GM12801 (cell line): Measurements from ENCODE around the gene HEG1.

ENCODE experiments used
- CTCF ChIP-seq: IDR thresholded peaks from one replicate; pipeline ENCODE4 v1.5.1; 2011; ENCODE audit warnings: control low read depth; ENCODE audit not compliant: insufficient read length; ENCODE audit errors: extremely low read depth

Gene HEG1

DNA sequence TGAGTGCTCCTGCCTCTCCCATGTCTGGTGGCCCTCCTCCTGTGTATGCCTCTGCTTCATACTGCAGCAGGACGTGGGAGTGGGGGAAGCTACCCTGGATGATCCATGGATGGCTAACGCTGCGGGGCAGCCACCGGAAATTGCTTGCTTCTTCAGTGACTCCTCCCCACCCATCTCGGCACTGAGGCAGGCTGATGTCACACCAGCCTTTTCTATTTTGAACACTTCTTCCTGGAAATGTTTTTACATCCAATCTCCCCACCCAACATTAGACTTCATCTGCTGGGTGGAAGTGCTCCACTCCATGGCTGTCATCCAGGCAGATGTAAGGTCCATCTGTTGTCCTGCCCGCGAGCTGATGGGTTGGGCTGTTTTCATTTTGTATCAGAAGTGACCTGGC is 62.3 kb downstream of the HEG1 start:
- no peak for TF ChIP-seq CTCF

DNA sequence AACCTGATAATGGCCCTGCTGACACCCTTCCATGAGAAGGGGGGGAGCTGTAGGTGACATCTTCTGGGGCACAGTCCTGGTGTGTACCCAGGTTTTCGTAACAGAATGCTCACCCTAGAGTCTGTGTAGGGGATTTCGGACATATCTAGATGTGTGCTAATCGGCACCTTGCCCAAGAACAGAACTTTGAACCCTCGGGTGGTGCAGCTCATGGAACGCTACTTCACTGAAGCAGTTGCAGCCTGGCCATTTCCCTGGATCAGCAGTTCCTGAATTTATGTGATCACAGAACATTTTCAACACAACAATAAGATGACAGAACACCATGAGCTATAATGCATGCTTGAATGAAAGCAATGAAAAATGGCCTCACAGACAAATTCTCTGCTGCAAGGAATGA is 63.8 kb downstream of the HEG1 start:
- no peak for TF ChIP-seq CTCF

- no peak for TF ChIP-seq CTCF
Observed at GRCh38 chr3:124986192-124987143, 69.3 kb downstream of the HEG1 start.

- no peak for TF ChIP-seq CTCF
Observed at GRCh38 chr3:124985349-124985748, 70.4 kb downstream of the HEG1 start.

DNA sequence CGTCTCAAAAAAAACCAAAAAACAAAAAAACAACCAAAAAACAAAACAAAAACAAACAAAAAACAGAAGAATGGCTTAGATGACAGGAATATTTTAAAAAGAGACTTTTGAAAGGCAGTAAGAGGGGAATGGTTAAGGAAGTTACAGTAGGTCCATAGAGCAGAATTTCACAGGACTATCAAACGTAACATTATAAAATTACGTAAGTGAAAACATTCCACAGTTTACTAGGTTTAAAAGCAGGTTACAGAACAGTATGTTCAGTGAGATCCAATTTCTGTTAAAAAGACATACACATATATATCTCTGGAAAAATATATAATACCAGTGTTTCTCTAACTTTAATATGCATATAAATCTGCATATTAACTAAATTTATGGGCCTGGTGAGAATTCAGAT is 71.0 kb downstream of the HEG1 start:
- no peak for TF ChIP-seq CTCF

- no peak for TF ChIP-seq CTCF
Observed at GRCh38 chr3:124982855-124983254, 72.9 kb downstream of the HEG1 start.

GRCh38 chr3:124981472-124981871 is 74.3 kb downstream of the HEG1 start:
- TF ChIP-seq CTCF: no peak
